ENCODE results near the gene CLSTN2.

The CLSTN2 gene

GRCh38 chr3:140572334-140572733 lies 637.3 kb downstream of the CLSTN2 start:
- no peak for DNase-seq

GRCh38 chr3:140573011-140573410 lies 638.0 kb downstream of the CLSTN2 start:
- no peak for DNase-seq

GRCh38 chr3:140574375-140574774 lies 639.4 kb downstream of the CLSTN2 start:
- DNase-seq, result no peak

GRCh38 chr3:140576449-140576848 lies 641.5 kb downstream of the CLSTN2 start:
- no peak for DNase-seq

- no peak for DNase-seq
Observed at GRCh38 chr3:140577911-140578310, 642.9 kb downstream of the CLSTN2 start.

GRCh38 chr3:140579260-140579659 lies 644.3 kb downstream of the CLSTN2 start:
- DNase-seq, result no peak

- DNase-seq, result no peak
Observed at GRCh38 chr3:140580746-140581145, 645.8 kb downstream of the CLSTN2 start.

GRCh38 chr3:140584549-140584948 lies 649.6 kb downstream of the CLSTN2 start:
- no peak for DNase-seq

- DNase-seq, result no peak
Observed at GRCh38 chr3:140585828-140586227, 650.8 kb downstream of the CLSTN2 start.

GRCh38 chr3:140586311-140586710 lies 651.3 kb downstream of the CLSTN2 start:
- no peak for DNase-seq

GRCh38 chr3:140588558-140588957 lies 653.6 kb downstream of the CLSTN2 start:
- no peak for DNase-seq

- DNase-seq, result no peak
Observed at GRCh38 chr3:140593766-140594165, 658.8 kb downstream of the CLSTN2 start.

GRCh38 chr3:140595295-140595694 lies 660.3 kb downstream of the CLSTN2 start:
- no peak for DNase-seq

- DNase-seq, result no peak
Observed at GRCh38 chr3:140597364-140597763, 662.4 kb downstream of the CLSTN2 start.

- DNase-seq, result no peak
Observed at GRCh38 chr3:140597792-140598191, 662.8 kb downstream of the CLSTN2 start.

- DNase-seq, result no peak
Observed at GRCh38 chr3:140599009-140599408, 664.0 kb downstream of the CLSTN2 start.

GRCh38 chr3:140599496-140599895 lies 664.5 kb downstream of the CLSTN2 start:
- DNase-seq, result no peak

- no peak for DNase-seq
Observed at GRCh38 chr3:140601881-140602280, 666.9 kb downstream of the CLSTN2 start.

GRCh38 chr3:140602781-140603180 lies 667.8 kb downstream of the CLSTN2 start:
- no peak for DNase-seq

GRCh38 chr3:140603766-140604165 lies 668.8 kb downstream of the CLSTN2 start:
- DNase-seq, result no peak

GRCh38 chr3:140610544-140610943 lies 675.6 kb downstream of the CLSTN2 start:
- no peak for DNase-seq

GRCh38 chr3:140614001-140614400 lies 679.0 kb downstream of the CLSTN2 start:
- no peak for DNase-seq

GRCh38 chr3:140617135-140617534 lies 682.1 kb downstream of the CLSTN2 start:
- no peak for DNase-seq

- no peak for DNase-seq
Observed at GRCh38 chr3:140626856-140627255, 691.9 kb downstream of the CLSTN2 start.

Data from activated gamma-delta T cell treated with Interleukin-2 at 50 U/mL for 16 hours (primary cell).